ENCODE measurements around the gene NDUFA11.
A peak's percentile ranks its signal among the peaks of the same experiment; 100 is the strongest.

Gene NDUFA11

GRCh38 chr19:5932146-5932545 lies 28.6 kb upstream of the NDUFA11 start:
- no peak for DNase-seq

DNA sequence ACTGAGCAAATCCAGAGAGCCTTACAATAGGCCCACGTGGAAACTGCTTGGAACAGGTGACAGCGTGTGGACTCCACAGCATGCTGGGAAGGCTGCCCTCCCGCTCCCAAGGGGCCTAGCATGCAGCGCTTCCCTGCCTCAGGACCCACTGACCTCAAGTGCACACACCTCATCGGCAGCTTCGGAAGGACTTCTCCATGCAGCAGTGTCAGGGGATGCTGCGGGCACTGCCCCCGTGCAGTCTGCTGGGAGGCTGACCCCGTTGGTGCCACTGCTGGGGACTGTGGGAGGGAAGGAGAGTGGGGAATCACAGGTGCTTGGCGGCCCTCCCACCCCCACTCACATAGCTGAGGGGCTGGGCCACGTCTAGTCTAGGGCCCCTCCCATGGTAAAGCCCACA lies 27.7 kb upstream of the NDUFA11 start:
- DNase-seq = no peak

DNA sequence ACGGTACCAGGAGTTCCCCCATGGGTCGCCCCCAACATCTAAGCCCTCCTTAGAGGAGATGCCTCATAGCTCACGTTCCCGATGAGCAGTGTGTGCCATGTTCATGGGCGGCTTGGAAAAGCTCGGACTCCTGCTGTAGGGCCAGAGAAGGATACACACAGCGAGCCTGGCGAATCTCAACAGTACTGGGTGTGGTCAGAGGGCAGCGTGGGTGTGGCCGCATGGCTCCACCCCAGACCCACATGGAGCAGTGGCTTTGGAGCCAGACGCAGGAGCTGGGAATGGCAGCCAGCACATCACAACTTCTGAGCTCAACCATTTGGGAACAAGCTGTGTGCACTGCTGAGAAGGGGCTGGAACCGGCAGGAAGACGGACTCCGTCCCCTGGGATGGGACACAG lies 26.0 kb upstream of the NDUFA11 start:
- no peak for DNase-seq

GRCh38 chr19:5929179-5929578 lies 25.6 kb upstream of the NDUFA11 start:
- DNase-seq = no peak

DNA sequence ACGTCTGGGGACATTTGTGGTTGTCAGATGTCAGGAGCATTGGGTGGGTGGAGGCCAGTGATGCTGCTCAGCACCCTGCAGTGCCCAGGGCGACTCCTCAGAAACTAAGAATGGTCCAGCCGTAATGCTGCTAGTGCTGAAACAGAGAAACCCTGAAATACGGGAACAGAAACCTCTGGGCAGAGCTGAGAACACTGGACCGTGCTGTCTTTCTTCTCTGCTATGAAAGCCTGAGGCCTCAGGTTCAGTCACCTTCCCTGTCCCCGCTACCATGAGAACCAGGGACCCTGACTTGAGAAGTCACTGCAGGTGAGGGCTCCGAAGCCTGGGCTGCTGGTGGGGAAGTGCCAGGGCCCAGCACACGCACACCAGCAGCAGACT lies 23.8 kb upstream of the NDUFA11 start:
- no peak for DNase-seq

DNA sequence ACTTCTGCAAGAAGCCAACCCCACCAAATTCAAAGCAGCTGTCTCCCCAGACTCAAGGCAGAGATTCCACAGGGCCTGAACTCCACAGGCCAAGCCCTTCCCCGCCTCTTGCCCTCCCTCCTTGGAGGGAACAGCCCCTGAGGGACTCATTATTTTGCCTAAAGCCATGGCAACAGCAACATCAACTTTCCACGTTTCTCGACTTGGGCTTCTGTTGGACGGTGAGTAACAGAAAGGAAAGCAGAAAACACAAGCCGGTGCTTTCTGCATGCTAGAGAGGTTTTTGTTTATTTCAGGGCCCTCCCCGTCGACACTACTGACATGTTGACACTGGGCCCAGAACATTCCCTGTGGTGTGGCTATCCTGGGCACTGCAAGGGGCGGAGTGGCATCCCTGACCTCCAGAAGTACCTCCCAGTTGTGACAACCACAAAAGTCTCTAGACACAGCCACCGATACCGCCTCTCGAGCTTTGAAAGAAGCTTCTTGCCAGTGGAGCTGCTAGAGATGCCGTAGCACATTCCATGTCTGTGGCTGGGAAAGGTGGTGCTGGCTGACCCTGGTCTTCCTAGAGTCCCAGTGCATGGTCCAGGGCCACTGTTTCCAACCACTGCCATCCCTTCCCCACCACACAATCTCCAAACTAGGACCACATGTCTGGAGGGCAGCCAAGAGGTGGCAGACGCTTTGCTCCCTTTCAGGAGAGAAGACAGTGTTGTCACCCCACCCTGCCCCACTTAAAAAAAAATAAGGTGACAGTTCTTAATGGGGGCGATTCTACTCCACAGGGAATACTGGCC lies 23.3 kb upstream of the NDUFA11 start:
- no peak for DNase-seq

- DNase-seq = no peak
Observed at GRCh38 chr19:5925830-5926427, 22.3 kb upstream of the NDUFA11 start.

DNA sequence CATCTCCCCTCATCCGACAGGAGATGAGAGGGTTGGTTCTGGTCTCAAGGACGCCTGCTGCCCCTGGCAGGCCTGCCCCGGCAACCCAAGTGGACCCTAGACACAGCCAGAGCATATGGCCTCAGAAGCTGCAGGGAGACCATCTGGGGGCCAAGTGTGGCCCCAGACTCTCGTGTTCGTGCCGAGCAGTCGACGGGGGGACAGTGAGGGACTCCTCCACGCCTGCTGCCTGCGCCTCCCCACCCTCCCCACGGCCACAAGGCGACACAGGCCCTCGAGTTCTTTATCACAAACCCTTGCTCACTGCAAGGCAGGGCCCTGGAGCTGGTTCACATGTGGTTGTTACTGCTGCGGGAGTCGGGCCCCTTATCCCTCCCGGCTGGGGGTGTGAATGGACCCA lies 19.8 kb upstream of the NDUFA11 start:
- no peak for DNase-seq

DNA sequence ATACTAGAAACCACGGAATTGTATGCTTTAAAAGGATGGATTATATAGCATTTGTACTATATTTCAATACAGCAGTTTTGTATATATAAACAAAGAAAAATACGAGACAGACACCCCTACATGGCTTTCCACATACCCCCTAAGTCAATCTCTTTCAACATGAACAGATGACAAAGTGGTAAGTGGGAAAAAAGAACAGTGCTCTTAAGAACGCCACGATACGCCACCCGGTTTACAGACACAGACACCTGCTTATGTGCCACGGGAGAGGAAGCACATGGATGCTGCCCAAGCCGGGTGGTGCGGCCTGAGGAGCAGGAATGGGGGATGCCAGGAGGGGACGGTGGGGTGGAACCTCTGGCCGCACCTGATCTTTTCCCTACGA lies 18.6 kb upstream of the NDUFA11 start:
- DNase-seq = no peak

GRCh38 chr19:5921516-5922160 lies 18.0 kb upstream of the NDUFA11 start:
- no peak for DNase-seq

DNA sequence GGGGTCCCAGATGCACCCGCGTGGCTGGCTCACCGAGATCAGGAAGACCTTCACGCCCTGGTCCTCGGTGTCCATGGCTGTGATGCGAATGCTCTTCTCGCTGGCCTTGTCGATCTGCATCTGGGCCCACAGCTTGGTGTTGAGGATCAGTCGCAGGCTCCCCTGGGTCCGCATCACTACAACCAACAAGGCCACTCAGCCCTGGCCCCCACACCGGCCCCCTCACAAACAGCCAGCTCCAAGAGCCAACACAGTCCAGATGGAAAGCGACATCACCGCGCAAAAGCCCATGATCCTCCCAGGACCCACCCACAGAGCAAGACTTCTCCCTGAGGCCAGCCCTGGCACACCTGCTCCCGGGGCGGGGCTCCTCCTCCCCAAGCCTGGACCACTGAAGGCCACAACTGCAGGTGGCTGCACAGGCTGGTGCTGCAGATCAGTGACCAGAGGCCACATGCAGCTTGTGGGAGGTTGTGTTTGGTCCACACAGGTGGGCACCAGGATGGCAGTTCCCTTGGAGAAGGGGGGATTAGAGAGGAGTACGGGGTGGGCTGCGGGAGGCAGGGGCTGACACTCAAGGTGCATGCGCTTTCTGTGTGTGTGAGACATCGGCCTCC lies 15.0 kb upstream of the NDUFA11 start:
- no peak for DNase-seq

DNA sequence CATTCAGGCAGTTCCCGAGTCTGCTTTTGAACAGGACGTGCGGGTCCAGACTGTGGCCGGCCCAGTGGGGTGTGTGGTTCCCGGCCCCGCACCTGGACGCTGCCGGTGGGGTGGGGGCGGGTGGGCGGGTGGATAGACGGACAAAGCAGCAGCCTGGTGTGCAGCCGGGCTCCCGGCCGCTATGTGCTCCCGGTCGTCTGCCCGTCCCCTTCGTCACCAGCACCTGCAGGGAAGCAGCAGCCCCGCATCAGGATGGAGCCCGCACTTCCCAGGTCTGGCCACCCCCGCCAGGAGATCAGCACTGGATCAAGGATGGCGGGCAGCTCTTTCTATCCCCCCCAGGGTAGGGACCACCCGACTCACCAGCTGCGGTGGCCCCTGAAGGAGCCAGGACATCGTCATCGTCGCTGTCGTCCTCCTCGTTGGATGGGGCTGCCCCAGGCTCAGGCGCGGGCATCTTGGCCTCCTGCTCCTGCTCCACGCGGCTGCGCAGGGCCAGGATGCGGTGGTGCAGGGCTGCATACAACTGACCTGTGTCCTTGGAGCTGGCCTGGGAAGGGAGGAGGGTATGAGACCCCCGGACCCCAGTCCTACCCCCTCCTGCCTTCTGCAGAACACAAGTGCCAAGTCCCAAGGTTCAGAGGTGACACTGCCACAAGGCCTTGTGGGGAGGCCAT lies 14.0 kb upstream of the NDUFA11 start:
- no peak for DNase-seq

DNA sequence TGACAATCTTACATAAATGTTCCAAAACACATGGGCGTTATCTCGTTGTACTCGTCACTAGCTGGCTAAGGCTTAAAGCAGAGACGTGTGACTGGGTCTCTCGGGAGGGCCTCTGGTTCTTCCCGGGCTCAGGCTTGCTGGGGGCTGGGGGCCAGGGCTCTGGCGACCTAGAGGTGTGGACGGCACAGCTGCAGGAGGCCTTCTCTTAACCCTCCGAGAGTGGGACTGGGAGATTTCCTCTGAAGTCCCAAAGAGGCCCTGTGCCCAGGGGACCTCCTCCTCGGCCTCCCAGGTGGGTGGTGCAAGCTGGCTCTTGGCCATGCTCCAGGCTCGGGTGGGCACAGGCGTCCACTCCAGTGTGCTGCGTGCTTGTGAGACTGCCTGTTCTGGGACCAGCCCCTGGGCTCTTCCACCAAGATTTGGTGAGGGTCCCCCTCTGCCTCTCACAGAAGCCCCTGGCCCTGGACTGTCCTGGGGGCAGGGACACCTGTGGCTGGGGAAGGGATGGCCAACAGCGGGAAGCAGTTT lies 12.7 kb upstream of the NDUFA11 start:
- DNase-seq = no peak

DNA sequence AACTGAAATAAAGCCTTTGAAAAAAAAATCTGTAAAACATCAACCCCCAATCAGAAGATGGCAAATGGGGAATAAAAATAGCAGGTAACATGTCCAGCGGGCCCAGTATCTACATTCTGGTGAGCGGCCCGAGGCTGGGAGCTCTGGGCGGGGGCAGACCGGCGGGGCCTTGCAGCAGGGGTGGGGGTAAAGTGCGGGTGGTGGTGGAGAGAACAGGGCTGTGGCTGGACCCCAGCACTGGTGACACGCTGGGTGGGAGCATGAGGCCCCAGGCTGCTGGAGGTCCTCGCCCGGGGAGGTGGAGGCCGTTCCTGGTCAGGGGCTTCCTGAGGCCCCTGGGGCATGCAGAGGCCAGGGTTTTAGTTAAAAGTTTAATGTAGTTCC lies 12.2 kb upstream of the NDUFA11 start:
- no peak for DNase-seq

DNA sequence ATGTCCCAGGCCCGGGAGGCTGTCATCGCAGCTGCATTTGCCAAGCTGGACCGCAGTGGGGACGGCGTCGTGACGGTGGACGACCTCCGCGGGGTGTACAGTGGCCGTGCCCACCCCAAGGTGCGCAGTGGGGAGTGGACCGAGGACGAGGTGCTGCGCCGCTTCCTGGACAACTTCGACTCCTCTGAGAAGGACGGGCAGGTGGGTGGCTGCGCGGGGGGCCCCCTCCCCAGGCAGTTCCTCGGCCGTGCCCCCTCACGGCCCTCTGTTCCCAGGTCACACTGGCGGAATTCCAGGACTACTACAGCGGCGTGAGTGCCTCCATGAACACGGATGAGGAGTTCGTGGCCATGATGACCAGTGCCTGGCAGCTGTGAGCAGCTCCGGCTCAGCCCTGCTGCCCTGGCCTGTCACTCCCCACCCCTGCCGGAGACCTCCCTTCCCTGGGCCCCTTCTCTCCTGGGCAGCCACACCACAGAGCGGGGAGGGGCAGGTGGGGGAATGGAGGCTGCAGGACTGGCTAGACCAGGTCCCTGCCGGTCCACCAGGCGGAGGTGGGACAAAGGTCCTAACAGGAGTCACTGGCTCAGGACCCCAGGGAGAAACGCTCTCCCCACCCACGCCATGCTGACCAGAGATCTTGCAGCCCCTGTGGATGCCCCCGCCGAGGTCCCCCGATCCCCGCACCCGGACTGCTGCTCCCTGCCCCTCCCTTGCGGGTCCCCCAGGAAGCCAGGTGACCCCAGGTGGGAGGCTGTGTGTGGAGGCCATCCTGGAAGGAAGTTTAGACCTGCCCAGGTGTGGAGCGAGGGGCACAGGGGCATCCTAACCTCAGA lies 11.6 kb upstream of the NDUFA11 start:
- no peak for DNase-seq

DNA sequence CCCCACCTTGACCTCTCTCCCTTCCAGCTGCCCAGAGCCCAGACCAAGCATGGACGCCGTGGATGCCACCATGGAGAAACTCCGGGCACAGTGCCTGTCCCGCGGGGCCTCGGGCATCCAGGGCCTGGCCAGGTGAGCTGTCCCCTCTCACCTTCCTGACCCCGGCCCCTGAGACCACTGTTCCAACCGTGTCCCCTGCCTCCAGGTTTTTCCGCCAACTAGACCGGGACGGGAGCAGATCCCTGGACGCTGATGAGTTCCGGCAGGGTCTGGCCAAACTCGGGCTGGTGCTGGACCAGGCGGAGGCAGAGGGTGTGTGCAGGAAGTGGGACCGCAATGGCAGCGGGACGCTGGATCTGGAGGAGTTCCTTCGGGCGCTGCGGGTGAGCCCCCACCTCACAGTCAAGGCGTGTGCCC lies 10.8 kb upstream of the NDUFA11 start:
- no peak for DNase-seq

GRCh38 chr19:5913739-5914357 lies 10.3 kb upstream of the NDUFA11 start, which contains the start of gene CAPS:
CAPS (plus strand) TSS chr19:5914254; CDS start chr19:5914407, 153 bp downstream.
- peak in 1 of 2 experiments; percentile 14 for DNase-seq

GRCh38 chr19:5911366-5911765 lies 7.8 kb upstream of the NDUFA11 start:
- DNase-seq = no peak

DNA sequence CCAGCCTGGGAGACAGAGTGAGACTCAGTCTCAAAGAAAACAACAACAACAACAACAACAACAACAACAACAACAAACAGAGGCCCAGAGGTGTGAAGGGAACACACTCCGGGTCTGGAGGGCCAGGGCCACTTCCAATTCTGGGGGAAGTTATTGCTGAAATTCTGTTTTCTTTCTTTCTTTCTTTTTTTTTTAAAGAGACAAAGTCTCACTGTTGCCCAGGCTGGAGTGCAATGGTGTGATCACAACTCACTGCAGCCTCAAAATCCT lies 7.0 kb upstream of the NDUFA11 start:
- DNase-seq = no peak

GRCh38 chr19:5908773-5909442 lies 5.3 kb upstream of the NDUFA11 start:
- DNase-seq = no peak

- no peak for DNase-seq
Observed at GRCh38 chr19:5907241-5907640, 3.7 kb upstream of the NDUFA11 start.
